ENCODE measurements around the gene TBX18. TPM values are rescaled to one million over a fixed set of nuclear protein-coding genes. Genes with fewer than 3 reads are reported as not detected.

The TBX18 gene
- total RNA-seq (2012; rRNA removed), result 0.83 and 1.3 TPM in 2 replicates
- 0.86 and 1.3 TPM in 2 replicates for polyA plus RNA-seq (2012; rRNA removed)
- polyA plus RNA-seq (2012; cell fraction: cytosol; rRNA removed), result 0.08 and 0.67 TPM in 2 replicates
- 1.3 and 2.4 TPM in 2 replicates for polyA plus RNA-seq (2012; cell fraction: nucleus; rRNA removed; ENCODE audit: low replicate concordance)
- Bru-seq, nascent RNA, result percentile 21 among the genes with signal in this experiment
- BruChase-seq, experiment 1, labeled RNA remaining after a 6-hour chase, result percentile 8 among the genes with signal in this experiment
- percentile 17 among the genes with signal in this experiment for BruChase-seq, experiment 2, labeled RNA remaining after a 2-hour chase
- long read RNA-seq, result 0 reads

- H2BK120ac ChIP-seq (ENCODE audit: low read depth, low read length), result no peak within 1 kb of the TSS
- no peak within 1 kb of the TSS for H3K56ac ChIP-seq (ENCODE audit: extremely low read depth, insufficient read depth, low read length)
- no peaks in the 10 kb centered on the region for H3K9me1 ChIP-seq (ENCODE audit: insufficient read depth, low read length)
- BruUV-seq (replicated peaks), result no TSS peak
- no peak within 1 kb of the TSS for H3K14ac ChIP-seq (replicated peaks; ENCODE audit: low read depth, low read length)
- H3K27ac ChIP-seq (ENCODE audit: insufficient read depth, low read length), result no peak within 1 kb of the TSS
- peak; percentile 88 for DNase-seq
- ATAC-seq (ENCODE audit: low read depth), result peak; percentile 95
- dilution Hi-C loops (cut with HindIII; ENCODE audit: low sequenced_read_pairs, unreplicated experiment), result no loop called here
- H3K79me1 ChIP-seq (ENCODE audit: low read depth in 1 of 2, low read length in 2 of 2), result no peaks in the 10 kb centered on the region
- H3K4me1 ChIP-seq (ENCODE audit: control insufficient read depth, insufficient read depth, low read length), result no peaks in the 10 kb centered on the region
- H4K91ac ChIP-seq (ENCODE audit: insufficient read depth, low read depth, low read length), result no peak within 1 kb of the TSS
- no peak within 1 kb of the TSS for H3K18ac ChIP-seq (ENCODE audit: low read depth, low read length)
- peak within 1 kb of the TSS; percentile 89 for H2AFZ ChIP-seq (replicated peaks; ENCODE audit: low read length, poor library complexity)
- peak within 1 kb of the TSS; percentile 87 for H3K4me2 ChIP-seq (ENCODE audit: low read depth, low read length)
- H2BK5ac ChIP-seq (ENCODE audit: low read depth, low read length, poor library complexity, severe bottlenecking), result no peak within 1 kb of the TSS
- H2AK5ac ChIP-seq (ENCODE audit: low read depth, low read length), result no peak within 1 kb of the TSS
- WGBS, 2 experiments (ENCODE audit: extremely low coverage in 2 of 2, insufficient read length in 1 of 2), result 2% methylated on average over 29 of the region's 42 CpGs; no CpG with 5 or more reads in 1 of the 2 experiments
- H4K20me1 ChIP-seq (ENCODE audit: insufficient read depth, low read length), result no peaks in the 10 kb centered on the region
- H2AK9ac ChIP-seq (replicated peaks; ENCODE audit: low read depth, low read length, poor library complexity), result no peak within 1 kb of the TSS
- no peak within 1 kb of the TSS for H3K4ac ChIP-seq (ENCODE audit: low read depth, low read length)
- intact Hi-C loops (cut with micrococcal nuclease), result loop anchor here (10.0 kb wide), 1 partner anchor 560 kb away; no protein-coding TSS in a partner anchor
- H4K8ac ChIP-seq (ENCODE audit: low read depth in 2 of 2, low read length in 2 of 2), result no peak within 1 kb of the TSS
- H3K36me3 ChIP-seq (ENCODE audit: control insufficient read depth, insufficient read depth, low read length), result no peaks in the 10 kb centered on the region
- peak within 1 kb of the TSS; percentile 53 for H3K4me3 ChIP-seq (ENCODE audit: insufficient read depth, low read depth, low read length)
- no peak within 1 kb of the TSS for H2BK20ac ChIP-seq (ENCODE audit: low read depth, low read length)
- H3K9me3 ChIP-seq (ENCODE audit: control insufficient read depth, insufficient read depth, low read length), result peaks cover 6% of the 10 kb centered on the region
- no peak within 1 kb of the TSS for H3K9ac ChIP-seq (ENCODE audit: low read depth, low read length)
- no peak for TF ChIP-seq MAFK (IDR thresholded peaks at IDR 0.05; ENCODE audit: low read depth, low read length)
- TF ChIP-seq NFE2L2 (IDR thresholded peaks at IDR 0.05; ENCODE audit: low read depth, low read length), result no peak
- no peak for TF ChIP-seq MAZ (IDR thresholded peaks at IDR 0.05; ENCODE audit: borderline replicate concordance, low read depth, low read length)
- no peak for TF ChIP-seq CHD1 (IDR thresholded peaks at IDR 0.05; ENCODE audit: low read depth, low read length)
- TF ChIP-seq RFX5 (IDR thresholded peaks at IDR 0.05; ENCODE audit: low read depth, low read length), result no peak
- no peak for TF ChIP-seq RCOR1 (IDR thresholded peaks at IDR 0.05; ENCODE audit: insufficient replicate concordance, low read length)
- TF ChIP-seq CTCF (conservative IDR thresholded peaks at IDR 0.05; ENCODE audit: low read depth, low read length), result no peak
- TF ChIP-seq BHLHE40 (IDR thresholded peaks at IDR 0.05; ENCODE audit: low read depth, low read length), result no peak
- TF ChIP-seq FOS (IDR thresholded peaks at IDR 0.05; ENCODE audit: low read depth, low read length), result no peak
- no peak for TF ChIP-seq CEBPB (IDR thresholded peaks at IDR 0.05; ENCODE audit: low read depth, low read length)
- TF ChIP-seq ELK1 (IDR thresholded peaks at IDR 0.05; ENCODE audit: borderline replicate concordance, low read depth, low read length), result no peak
- no peak within 1 kb of the TSS for H2BK15ac ChIP-seq (ENCODE audit: low read depth, low read length)
- POLR2A ChIA-PET (ENCODE audit: unreplicated experiment), result no interaction called here
- CTCF ChIA-PET, result no interaction called here
- no peak within 1 kb of the TSS for H4K5ac ChIP-seq (ENCODE audit: low read depth, low read length)
- H3K27me3 ChIP-seq (ENCODE audit: control insufficient read depth, insufficient read depth, low read length), result peaks cover 65% of the 10 kb centered on the region
- H3K23ac ChIP-seq (ENCODE audit: low read depth, low read length), result no peak within 1 kb of the TSS
- in situ Hi-C loops (cut with MboI; ENCODE audit: low sequenced_read_pairs), result loop anchor here (10.0 kb wide), 1 partner anchor 340 kb away; no protein-coding TSS in a partner anchor
These were observed at the start of gene TBX18 for GRCh38 chr6:84764332-84765049. Gene TBX18, minus strand, starts transcription at chr6:84764598. Its CDS starts 417 bp downstream, at chr6:84764181.
